Neural progenitor cell (in vitro differentiated cells): ENCODE measurements around the gene MASP1. TPM values are rescaled to one million over a fixed set of nuclear protein-coding genes. Genes with fewer than 3 reads are reported as not detected.
A peak's percentile ranks its signal among the peaks of the same experiment; 100 is the strongest.

ENCODE experiments used
- DNase-seq: peaks from one replicate; pipeline ENCODE4 v3.0.0-alpha.2; 2016; ENCODE audit warnings: low spot score
- H2AFZ ChIP-seq: fragments of 200-600 bp; sonication (generic); replicated peaks from 2 replicates; pipeline ENCODE4 v1.6.1; 2016; ENCODE audit warnings: antibody characterized with exemption
- H3F3A ChIP-seq: fragments of 200-600 bp; sonication (generic); 2 replicates; pipeline ENCODE4 v1.6.1; 2016; ENCODE audit warnings: antibody characterized with exemption, low read depth
- H3K27ac ChIP-seq: fragments of 200-600 bp; sonication (generic); 2 replicates; pipeline ENCODE4 v1.5.1; 2016; ENCODE audit warnings: mild to moderate bottlenecking
- H3K27me3 ChIP-seq: fragments of 200-600 bp; sonication (generic); 2 replicates; pipeline ENCODE4 v1.6.1; 2016; ENCODE audit warnings: mild to moderate bottlenecking, moderate library complexity
- H3K36me3 ChIP-seq: fragments of 200-600 bp; sonication (generic); 2 replicates; pipeline ENCODE4 v1.5.1; 2016
- H3K4me1 ChIP-seq: fragments of 200-600 bp; sonication (generic); 2 replicates; pipeline ENCODE4 v1.6.1; 2016; ENCODE audit warnings: mixed run types
- H3K4me2 ChIP-seq: fragments of 200-600 bp; sonication (generic); 2 replicates; pipeline ENCODE4 v1.6.1; 2016
- H3K4me3 ChIP-seq: fragments of 200-600 bp; sonication (generic); 2 replicates; pipeline ENCODE4 v1.5.1; 2016
- H3K79me2 ChIP-seq: fragments of 200-600 bp; sonication (generic); 2 replicates; pipeline ENCODE4 v1.6.1; 2016; ENCODE audit warnings: low read depth
- H3K9ac ChIP-seq: fragments of 200-600 bp; sonication (generic); 2 replicates; pipeline ENCODE4 v1.6.1; 2016
- H3K9me3 ChIP-seq: fragments of 200-600 bp; sonication (generic); 2 replicates; pipeline ENCODE4 v1.5.1; 2016; ENCODE audit warnings: low read depth
- H4K20me1 ChIP-seq: fragments of 200-600 bp; sonication (generic); 2 replicates; pipeline ENCODE4 v1.6.1; 2016; ENCODE audit warnings: low read depth
- H3K27ac Mint-ChIP-seq: 3 replicates; pipeline ENCODE4 v1.8.0; 2021; ENCODE audit warnings: mixed read lengths
- H3K27me3 Mint-ChIP-seq: 2 replicates; pipeline ENCODE4 v1.8.0; 2022; ENCODE audit warnings: low read depth, mild to moderate bottlenecking, inconsistent platforms, moderate library complexity, mixed read lengths; ENCODE audit not compliant: insufficient read depth
- H3K36me3 Mint-ChIP-seq: 3 replicates; pipeline ENCODE4 v1.8.0; 2021; ENCODE audit warnings: mixed read lengths
- H3K4me1 Mint-ChIP-seq: 3 replicates; pipeline ENCODE4 v1.8.0; 2021; ENCODE audit warnings: mixed read lengths
- H3K4me3 Mint-ChIP-seq: 3 replicates; pipeline ENCODE4 v1.8.0; 2021; ENCODE audit warnings: mild to moderate bottlenecking, moderate library complexity, mixed read lengths
- H3K9me3 Mint-ChIP-seq: 3 replicates; pipeline ENCODE4 v1.8.0; 2020; ENCODE audit warnings: mixed read lengths
- EZH2 ChIP-seq: fragments of 200-600 bp; sonication (generic); IDR thresholded peaks from 2 replicates; pipeline ENCODE4 v1.6.1; 2017; ENCODE audit warnings: antibody characterized with exemption, mild to moderate bottlenecking, moderate library complexity
- EZH2phosphoT487 ChIP-seq: fragments of 200-600 bp; sonication (generic); IDR thresholded peaks from 2 replicates; pipeline ENCODE4 v1.6.1; 2017; ENCODE audit warnings: antibody characterized with exemption
- total RNA-seq: library from RNA; depleted of rRNA; stranded (reverse); fragments of >200 nt; gene quantifications from 2 replicates; pipeline ENCODE4 v1.2.3, GENCODE V29; 2015; ENCODE audit warnings: low replicate concordance
- TF ChIP-seq, protein P1 (sequence below): fragments of 200-600 bp; sonication (generic); IDR thresholded peaks from 2 replicates; pipeline ENCODE4 v1.5.1; 2017; ENCODE audit warnings: antibody characterized with exemption, mild to moderate bottlenecking

Gene MASP1
- total RNA-seq, 1 donor from 2014 or later, result 3.3 TPM

DNA sequence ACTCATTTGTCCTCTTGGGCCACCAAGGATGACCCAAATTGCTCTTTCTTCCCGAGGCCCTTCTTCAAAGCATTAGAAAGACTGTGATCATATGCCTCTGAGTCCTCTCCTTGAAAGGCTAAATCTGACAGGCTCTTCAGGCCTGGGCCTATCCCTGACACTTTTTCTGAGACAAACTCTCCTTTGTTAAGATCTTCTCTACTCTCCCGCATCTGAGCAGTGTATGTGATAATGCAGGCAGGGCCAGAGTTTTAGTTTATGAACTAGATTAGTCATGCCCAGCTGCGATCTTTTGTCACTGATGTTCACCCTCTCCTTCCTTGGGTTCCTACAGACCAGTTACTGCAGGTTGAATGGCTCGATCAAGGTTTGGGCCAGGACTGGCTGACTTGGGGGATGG is 39.2 kb downstream of the MASP1 start:
- H3K36me3 Mint-ChIP-seq, result no peaks in the 10 kb centered on the region
- H3K4me2 ChIP-seq, result no peak overlapping the region
- no peaks in the 10 kb centered on the region for H3K79me2 ChIP-seq
- no peak overlapping the region for H3K9ac ChIP-seq
- peaks cover 19% of the 10 kb centered on the region for H3K4me1 Mint-ChIP-seq
- no peak overlapping the region for H3K4me3 Mint-ChIP-seq
- no peak overlapping the region for H3K4me3 ChIP-seq
- H3K27ac Mint-ChIP-seq, result peak overlapping the region; percentile 97
- no peak overlapping the region for H3K27ac ChIP-seq
- H3K27me3 Mint-ChIP-seq, result peaks cover 5% of the 10 kb centered on the region
- no peaks in the 10 kb centered on the region for H3F3A ChIP-seq
- H3K36me3 ChIP-seq, result no peaks in the 10 kb centered on the region
- no peaks in the 10 kb centered on the region for H3K9me3 ChIP-seq
- H3K9me3 Mint-ChIP-seq, result no peaks in the 10 kb centered on the region
- H4K20me1 ChIP-seq, result no peaks in the 10 kb centered on the region
- no peak for DNase-seq
- peak overlapping the region; percentile 26 for H2AFZ ChIP-seq
- TF ChIP-seq, protein P1, sequence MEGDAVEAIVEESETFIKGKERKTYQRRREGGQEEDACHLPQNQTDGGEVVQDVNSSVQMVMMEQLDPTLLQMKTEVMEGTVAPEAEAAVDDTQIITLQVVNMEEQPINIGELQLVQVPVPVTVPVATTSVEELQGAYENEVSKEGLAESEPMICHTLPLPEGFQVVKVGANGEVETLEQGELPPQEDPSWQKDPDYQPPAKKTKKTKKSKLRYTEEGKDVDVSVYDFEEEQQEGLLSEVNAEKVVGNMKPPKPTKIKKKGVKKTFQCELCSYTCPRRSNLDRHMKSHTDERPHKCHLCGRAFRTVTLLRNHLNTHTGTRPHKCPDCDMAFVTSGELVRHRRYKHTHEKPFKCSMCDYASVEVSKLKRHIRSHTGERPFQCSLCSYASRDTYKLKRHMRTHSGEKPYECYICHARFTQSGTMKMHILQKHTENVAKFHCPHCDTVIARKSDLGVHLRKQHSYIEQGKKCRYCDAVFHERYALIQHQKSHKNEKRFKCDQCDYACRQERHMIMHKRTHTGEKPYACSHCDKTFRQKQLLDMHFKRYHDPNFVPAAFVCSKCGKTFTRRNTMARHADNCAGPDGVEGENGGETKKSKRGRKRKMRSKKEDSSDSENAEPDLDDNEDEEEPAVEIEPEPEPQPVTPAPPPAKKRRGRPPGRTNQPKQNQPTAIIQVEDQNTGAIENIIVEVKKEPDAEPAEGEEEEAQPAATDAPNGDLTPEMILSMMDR, result no peak
- no peaks in the 10 kb centered on the region for H3K27me3 ChIP-seq
- no peaks in the 10 kb centered on the region for H3K4me1 ChIP-seq

DNA sequence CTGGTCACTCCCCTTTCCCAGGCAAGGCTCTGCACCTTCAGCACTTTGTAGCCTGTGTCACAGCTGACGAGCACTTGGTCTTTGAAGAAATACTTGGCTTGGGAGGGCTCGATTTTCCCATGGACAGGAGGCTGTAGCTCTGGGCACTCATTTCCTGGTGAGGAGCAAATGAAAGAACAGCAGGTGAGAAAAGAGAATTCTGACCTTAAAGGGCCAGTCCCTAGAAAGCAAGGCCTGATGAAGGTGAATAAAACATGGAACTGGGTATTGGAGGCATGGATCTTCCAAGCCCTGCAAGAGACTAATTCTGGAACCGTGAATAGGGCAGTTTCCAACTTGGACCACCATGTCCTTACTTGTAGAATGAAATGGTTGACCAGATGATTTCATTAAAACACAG is 39.9 kb downstream of the MASP1 start:
- H3K4me1 Mint-ChIP-seq, result peaks cover 21% of the 10 kb centered on the region
- peaks cover 3% of the 10 kb centered on the region for H3K27me3 Mint-ChIP-seq
- no peaks in the 10 kb centered on the region for H3K4me1 ChIP-seq
- H2AFZ ChIP-seq, result no peak overlapping the region
- TF ChIP-seq EZH2, result no peak
- TF ChIP-seq, protein P1, result no peak
- TF ChIP-seq EZH2phosphoT487, result no peak
- no peak for DNase-seq
- H3K9me3 ChIP-seq, result no peaks in the 10 kb centered on the region
- no peaks in the 10 kb centered on the region for H3F3A ChIP-seq
- H3K27me3 ChIP-seq, result no peaks in the 10 kb centered on the region
- no peak overlapping the region for H3K4me3 ChIP-seq
- no peak overlapping the region for H3K27ac Mint-ChIP-seq
- no peak overlapping the region for H3K4me3 Mint-ChIP-seq
- no peak overlapping the region for H3K4me2 ChIP-seq
- no peaks in the 10 kb centered on the region for H3K9me3 Mint-ChIP-seq
- H3K36me3 ChIP-seq, result no peaks in the 10 kb centered on the region
- no peak overlapping the region for H3K9ac ChIP-seq
- H3K79me2 ChIP-seq, result no peaks in the 10 kb centered on the region
- H3K36me3 Mint-ChIP-seq, result no peaks in the 10 kb centered on the region
- H3K27ac ChIP-seq, result no peak overlapping the region
- no peaks in the 10 kb centered on the region for H4K20me1 ChIP-seq

DNA sequence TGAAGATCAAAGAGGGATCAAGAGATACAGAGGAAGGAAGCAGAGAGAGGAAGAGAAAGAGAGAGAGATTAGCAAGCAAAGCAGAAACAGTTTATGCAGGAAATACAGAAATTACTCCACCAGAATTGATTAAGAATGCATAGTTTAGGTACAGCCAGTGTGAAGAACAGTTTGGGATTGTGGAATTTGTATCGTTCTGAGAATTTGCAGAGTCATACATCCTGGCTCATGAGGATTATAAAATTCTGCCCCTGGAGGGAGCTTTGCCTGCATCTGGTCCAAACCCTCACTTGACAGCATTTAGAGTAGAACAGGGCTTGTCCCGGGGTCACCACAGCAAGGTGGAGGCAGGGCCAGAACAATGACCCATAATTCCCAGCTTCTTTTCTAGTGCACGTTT is 44.1 kb downstream of the MASP1 start:
- no peak for DNase-seq
- Histone ChIP-seq H3K4me3 (no peak overlapping the region), H2AFZ (no peak overlapping the region), H3K4me1 (no peaks in the 10 kb centered on the region), H3F3A (no peaks in the 10 kb centered on the region), H3K9me3 (no peaks in the 10 kb centered on the region), H3K4me2 (no peak overlapping the region), H3K9ac (no peak overlapping the region), H3K79me2 (no peaks in the 10 kb centered on the region), H3K36me3 (no peaks in the 10 kb centered on the region), H4K20me1 (no peaks in the 10 kb centered on the region), H3K27me3 (no peaks in the 10 kb centered on the region), H3K27ac (no peak overlapping the region)
- no peak overlapping the region for H3K27ac Mint-ChIP-seq
- TF ChIP-seq, protein P1, result no peak
- TF ChIP-seq EZH2phosphoT487 (no peak), EZH2 (no peak)
- no peaks in the 10 kb centered on the region for H3K9me3 Mint-ChIP-seq
- no peak overlapping the region for H3K4me3 Mint-ChIP-seq
- peaks cover 15% of the 10 kb centered on the region for H3K4me1 Mint-ChIP-seq
- peaks cover 7% of the 10 kb centered on the region for H3K27me3 Mint-ChIP-seq
- H3K36me3 Mint-ChIP-seq, result no peaks in the 10 kb centered on the region
